H9 (cell line): ENCODE data around the gene CGA. TPM values are rescaled to one million over a fixed set of nuclear protein-coding genes. Genes with fewer than 3 reads are reported as not detected.

ENCODE experiments used
- DNase-seq: peaks from one replicate; pipeline ENCODE4 v3.0.0-alpha.2; 2017
- H2AFZ ChIP-seq: one replicate; pipeline ENCODE4 v1.6.1; 2013; ENCODE audit warnings: mild to moderate bottlenecking, low read length, control low read depth, moderate library complexity
- H2AK5ac ChIP-seq: 2 replicates; pipeline ENCODE4 v1.6.1; 2013; ENCODE audit warnings: low read length, control low read depth, mixed read lengths; ENCODE audit not compliant: insufficient read length
- H2BK120ac ChIP-seq: one replicate; pipeline ENCODE4 v1.6.1; 2013; ENCODE audit warnings: low read depth, mild to moderate bottlenecking, low read length, control low read depth, inconsistent platforms; ENCODE audit not compliant: poor library complexity, severe bottlenecking
- H2BK12ac ChIP-seq: 2 replicates; pipeline ENCODE4 v1.6.1; 2013; ENCODE audit warnings: low read length, control low read depth, mixed read lengths, low read depth; ENCODE audit not compliant: insufficient read length
- H2BK15ac ChIP-seq: 2 replicates; pipeline ENCODE4 v1.6.1; 2013; ENCODE audit warnings: low read depth, low read length, control low read depth
- H2BK20ac ChIP-seq: one replicate; pipeline ENCODE4 v1.6.1; 2013; ENCODE audit warnings: low read depth, mild to moderate bottlenecking, low read length, control low read depth, inconsistent platforms; ENCODE audit not compliant: poor library complexity, severe bottlenecking
- H2BK5ac ChIP-seq: 2 replicates; pipeline ENCODE4 v1.6.1; 2013; ENCODE audit warnings: low read length, control low read depth, mixed read lengths; ENCODE audit not compliant: insufficient read length
- H3K14ac ChIP-seq: 2 replicates; pipeline ENCODE4 v1.6.1; 2013; ENCODE audit warnings: low read length, control low read depth; ENCODE audit not compliant: insufficient read depth
- H3K18ac ChIP-seq: 2 replicates; pipeline ENCODE4 v1.6.1; 2013; ENCODE audit warnings: low read depth, mild to moderate bottlenecking, mixed read lengths, low read length, control low read depth; ENCODE audit not compliant: insufficient read length
- H3K23ac ChIP-seq: 2 replicates; pipeline ENCODE4 v1.6.1; 2013; ENCODE audit warnings: low read length, control low read depth, mixed read lengths, low read depth; ENCODE audit not compliant: insufficient read length
- H3K23me2 ChIP-seq: 2 replicates; pipeline ENCODE4 v1.6.1; 2013; ENCODE audit warnings: low read depth, mild to moderate bottlenecking, mixed read lengths, low read length, control low read depth; ENCODE audit not compliant: insufficient read length, poor library complexity, severe bottlenecking
- H3K27ac ChIP-seq: 2 replicates; pipeline ENCODE4 v1.5.1; 2013; ENCODE audit warnings: low read length, control low read depth, mixed read lengths, low read depth; ENCODE audit not compliant: insufficient read length
- H3K27me3 ChIP-seq: 2 replicates; pipeline ENCODE4 v1.6.1; 2013; ENCODE audit warnings: low read length, control low read depth, inconsistent platforms; ENCODE audit not compliant: insufficient read depth
- H3K4ac ChIP-seq: 2 replicates; pipeline ENCODE4 v1.6.1; 2013; ENCODE audit warnings: low read depth, mild to moderate bottlenecking, control low read depth, inconsistent platforms, low read length, moderate library complexity
- H3K4me1 ChIP-seq: 2 replicates; pipeline ENCODE4 v1.6.1; 2013; ENCODE audit warnings: low read length, control low read depth, inconsistent platforms; ENCODE audit not compliant: insufficient read depth
- H3K4me2 ChIP-seq: 2 replicates; pipeline ENCODE4 v1.6.1; 2013; ENCODE audit warnings: low read length, control low read depth, mixed read lengths; ENCODE audit not compliant: insufficient read length, insufficient read depth
- H3K56ac ChIP-seq: 2 replicates; pipeline ENCODE4 v1.6.1; 2013; ENCODE audit warnings: low read depth, mild to moderate bottlenecking, mixed read lengths, low read length, control low read depth; ENCODE audit not compliant: insufficient read length
- H3K79me1 ChIP-seq: 2 replicates; pipeline ENCODE4 v1.6.1; 2013; ENCODE audit warnings: low read depth, mild to moderate bottlenecking, moderate library complexity, low read length, control low read depth, inconsistent platforms; ENCODE audit not compliant: insufficient read depth, poor library complexity, severe bottlenecking
- H3K79me2 ChIP-seq: 2 replicates; pipeline ENCODE4 v1.6.1; 2013; ENCODE audit warnings: low read length, control low read depth, inconsistent platforms; ENCODE audit not compliant: insufficient read depth
- H3K9ac ChIP-seq: 2 replicates; pipeline ENCODE4 v1.6.1; 2013; ENCODE audit warnings: low read length, control low read depth, mixed read lengths; ENCODE audit not compliant: insufficient read length; ENCODE audit errors: extremely low read depth
- H3K9me3 ChIP-seq: one replicate; pipeline ENCODE4 v1.6.1; 2013; ENCODE audit warnings: low read depth, low read length, inconsistent platforms; ENCODE audit not compliant: control insufficient read depth
- H3T11ph ChIP-seq: one replicate; pipeline ENCODE4 v1.6.1; 2013; ENCODE audit warnings: mild to moderate bottlenecking, low read length, control low read depth, inconsistent platforms
- H4K20me1 ChIP-seq: one replicate; pipeline ENCODE4 v1.6.1; 2013; ENCODE audit not compliant: control insufficient read depth, insufficient read length, insufficient read depth
- H4K5ac ChIP-seq: 2 replicates; pipeline ENCODE4 v1.6.1; 2013; ENCODE audit warnings: low read depth, mild to moderate bottlenecking, mixed read lengths, low read length, control low read depth; ENCODE audit not compliant: insufficient read length
- H4K8ac ChIP-seq: replicated peaks from 2 replicates; pipeline ENCODE4 v1.6.1; 2013; ENCODE audit warnings: low read length, control low read depth, mixed read lengths, low read depth; ENCODE audit not compliant: insufficient read length
- H4K91ac ChIP-seq: 2 replicates; pipeline ENCODE4 v1.6.1; 2013; ENCODE audit warnings: low read depth, mild to moderate bottlenecking, moderate library complexity, mixed read lengths, low read length, control low read depth; ENCODE audit not compliant: insufficient read length
- H3K27ac Mint-ChIP-seq, 3 experiments: 2 replicates in 2 of 3; 3 replicates in 1 of 3; pipeline ENCODE4 v1.8.0; 2020 to 2021; ENCODE audit warnings: mixed read lengths in 3 of 3, mild to moderate bottlenecking in 1 of 3, moderate library complexity in 1 of 3
- H3K27me3 Mint-ChIP-seq: 2 replicates; pipeline ENCODE4 v1.8.0; 2021; ENCODE audit warnings: low read depth, mild to moderate bottlenecking, moderate library complexity, mixed read lengths
- H3K36me3 Mint-ChIP-seq, 3 experiments: 2 replicates in 2 of 3; 3 replicates in 1 of 3; pipeline ENCODE4 v1.8.0; 2020 to 2021; ENCODE audit warnings: low read depth in 3 of 3, mixed read lengths in 3 of 3; ENCODE audit not compliant: insufficient read depth in 1 of 3
- H3K4me1 Mint-ChIP-seq, 2 experiments: 2 replicates each; pipeline ENCODE4 v1.8.0; 2020; ENCODE audit warnings: mixed read lengths in 2 of 2
- H3K4me3 Mint-ChIP-seq, 2 experiments: 2 replicates in 1 of 2; 3 replicates in 1 of 2; pipeline ENCODE4 v1.8.0; 2020 to 2021; ENCODE audit warnings: mild to moderate bottlenecking in 2 of 2, mixed read lengths in 2 of 2, moderate library complexity in 1 of 2
- H3K9me3 Mint-ChIP-seq, 2 experiments: 2 replicates in 1 of 2; 3 replicates in 1 of 2; pipeline ENCODE4 v1.8.0; 2020; ENCODE audit warnings: mild to moderate bottlenecking in 2 of 2, mixed read lengths in 2 of 2, moderate library complexity in 1 of 2
- CTCF ChIP-seq: fragments of 200-600 bp; sonication (generic); conservative IDR thresholded peaks from 3 replicates; pipeline ENCODE4 v1.8.0; 2021; ENCODE audit warnings: antibody characterized with exemption, mild to moderate bottlenecking
- WGBS: extraction: QIAGEN DNeasy Blood & Tissue Kit; methylation state at CpG from one replicate; pipeline ENCODE4 v1.1.7; 2013; ENCODE audit warnings: missing lambda C conversion rate, low lambda C conversion rate, mixed read lengths; ENCODE audit not compliant: insufficient read length; ENCODE audit errors: extremely low coverage; 5-methylcytosine and 5-hydroxymethylcytosine counted together
- total RNA-seq: library from RNA; stranded (reverse); gene quantifications from 2 replicates; pipeline ENCODE4 v1.2.1, GENCODE V29; 2021

The CGA gene
- total RNA-seq, 1 experiment from 2014 or later, result not detected

GRCh38 chr6:87092435-87092834 is 2.5 kb downstream of the CGA start:
- no peak overlapping the region for H2BK20ac ChIP-seq
- H4K20me1 ChIP-seq, result no peaks in the 10 kb centered on the region
- H3K27me3 Mint-ChIP-seq, result no peaks in the 10 kb centered on the region
- no peak overlapping the region for H4K8ac ChIP-seq
- no peak overlapping the region for H2BK12ac ChIP-seq
- DNase-seq, result no peak
- no peak overlapping the region for H2BK120ac ChIP-seq
- TF ChIP-seq CTCF, result no peak
- H3K18ac ChIP-seq, result no peak overlapping the region
- H3K56ac ChIP-seq, result no peak overlapping the region
- H3K27ac Mint-ChIP-seq, result peak overlapping the region in 2 of 3 experiments; percentile 20 to 26; a peak in 1 of 7 replicates
- no peaks in the 10 kb centered on the region for H3K79me1 ChIP-seq
- H2BK15ac ChIP-seq, result no peak overlapping the region
- no peak overlapping the region for H3T11ph ChIP-seq
- no peaks in the 10 kb centered on the region for H3K9me3 ChIP-seq
- H3K4me3 Mint-ChIP-seq, result no peak overlapping the region
- no peaks in the 10 kb centered on the region for H3K79me2 ChIP-seq
- no peaks in the 10 kb centered on the region for H3K4me1 ChIP-seq
- no peak overlapping the region for H3K4me2 ChIP-seq
- no peak overlapping the region for H3K14ac ChIP-seq
- no peak overlapping the region for H4K5ac ChIP-seq
- WGBS, result no CpG with 5 or more reads among the region's 3 CpGs
- H2AK5ac ChIP-seq, result no peak overlapping the region
- no peak overlapping the region for H3K9ac ChIP-seq
- H3K23ac ChIP-seq, result no peak overlapping the region
- H3K27me3 ChIP-seq, result no peaks in the 10 kb centered on the region
- no peaks in the 10 kb centered on the region for H3K9me3 Mint-ChIP-seq
- no peak overlapping the region for H2BK5ac ChIP-seq
- no peak overlapping the region for H3K4ac ChIP-seq
- H3K27ac ChIP-seq, result no peak overlapping the region
- no peaks in the 10 kb centered on the region for H3K23me2 ChIP-seq
- H2AFZ ChIP-seq, result no peak overlapping the region
- H4K91ac ChIP-seq, result no peak overlapping the region
- H3K4me1 Mint-ChIP-seq, result no peaks in the 10 kb centered on the region
- no peaks in the 10 kb centered on the region for H3K36me3 Mint-ChIP-seq
